Transverse colon (tissue), 4 donors: ENCODE measurements around the gene DYNC1I1. TPM values are rescaled to one million over a fixed set of nuclear protein-coding genes. Genes with fewer than 3 reads are reported as not detected.

Experiments
- DNase-seq: peaks from one replicate; pipeline ENCODE4 v3.0.0-alpha.2; 2019
- H3K27ac ChIP-seq, 4 donors: fragments of 200-600 bp; sonication (generic); 2 replicates each; pipeline ENCODE4 v1.5.1; 2016 to 2018; ENCODE audit warnings: inconsistent platforms in 4 of 4
- H3K27me3 ChIP-seq: fragments of 200-600 bp; sonication (generic); 2 replicates; pipeline ENCODE4 v1.5.1; 2017; ENCODE audit warnings: inconsistent platforms
- H3K36me3 ChIP-seq, 4 donors: fragments of 200-600 bp; sonication (generic); 2 replicates each; pipeline ENCODE4 v1.5.1; 2017 to 2019; ENCODE audit warnings: inconsistent platforms in 4 of 4
- H3K4me1 ChIP-seq, 4 donors: fragments of 200-600 bp; sonication (generic); 2 replicates each; pipeline ENCODE4 v1.5.1; 2017 to 2020; ENCODE audit warnings: inconsistent platforms in 4 of 4
- H3K4me3 ChIP-seq, 4 donors: fragments of 200-600 bp; sonication (generic); 1 replicate in 1 of 4; 2 replicates in 3 of 4; pipeline versions ENCODE4 v1.5.1 to v1.6.1; 2017 to 2019; ENCODE audit warnings: inconsistent platforms in 4 of 4
- H3K9me3 ChIP-seq, 2 donors: fragments of 200-600 bp; sonication (generic); 2 replicates each; pipeline ENCODE4 v1.5.1; 2017 to 2019; ENCODE audit warnings: inconsistent platforms in 2 of 2
- EP300 ChIP-seq: sonication (generic); formaldehyde crosslinking; IDR thresholded peaks from one replicate; pipeline ENCODE4 v1.6.1; 2017; ENCODE audit warnings: antibody characterized with exemption, low read depth
- POLR2A ChIP-seq: fragments of 450-650 bp; IDR thresholded peaks from one replicate; pipeline ENCODE4 v1.6.1; 2016; ENCODE audit warnings: antibody characterized with exemption, mild to moderate bottlenecking, moderate library complexity
- POLR2AphosphoS5 ChIP-seq, 3 donors: sonication (generic); formaldehyde crosslinking; IDR thresholded peaks; one replicate each; pipeline ENCODE4 v1.6.1; 2016; ENCODE audit warnings: antibody characterized with exemption in 3 of 3
- WGBS, 2 donors: methylation state at CpG; one replicate each; pipeline ENCODE4 v1.1.5; 2018; ENCODE audit warnings: low coverage in 1 of 2; 5-methylcytosine and 5-hydroxymethylcytosine counted together
- in situ Hi-C, 4 donors: fragments of 200-750 bp; cut with MboI; loops; one replicate each; pipeline versions ENCODE4 v1.15.0 to v1.15.1; 2017; ENCODE audit warnings: low sequenced_read_pairs in 3 of 4, low pct_ligation_motif_present in 1 of 4, low pct_unique_long_range_greater_than_20kb in 1 of 4
- intact Hi-C: fragments of 100-400 bp; cut with DNase I; formaldehyde crosslinking; loops from one replicate; pipeline ENCODE4 v1.15.1; 2023; ENCODE audit warnings: low total_unique reads
- total RNA-seq, 4 donors: library from RNA; depleted of rRNA; stranded (reverse); fragments of >200 nt; gene quantifications; one replicate each; pipeline ENCODE4 v1.1.0, GENCODE V29; 2016
- TF ChIP-seq, protein P1 (sequence below), 5 experiments: fragments of 200-600 bp in 3 of 5; fragments of 450-650 bp in 2 of 5; sonication (generic) in 3 of 5; IDR thresholded peaks; 1 replicate in 2 of 5; 2 replicates in 3 of 5; pipeline ENCODE4 v1.5.1; 2016 to 2017; ENCODE audit warnings: antibody characterized with exemption in 5 of 5, inconsistent platforms in 3 of 5, mild to moderate bottlenecking in 2 of 5, moderate library complexity in 1 of 5

The DYNC1I1 gene
- total RNA-seq, 4 donors from 2014 or later, result 1.8 to 37.0 (median 7.4) TPM

GRCh38 chr7:95867309-95867708 is 95.0 kb downstream of the DYNC1I1 start:
- Histone ChIP-seq H3K9me3 (no peaks in the 10 kb centered on the region), H3K27me3 (no peaks in the 10 kb centered on the region), H3K4me1 (no peaks in the 10 kb centered on the region), H3K4me3 (no peak overlapping the region), H3K36me3 (no peaks in the 10 kb centered on the region), H3K27ac (no peak overlapping the region)
- 49% methylated on average over 3 of the region's 3 CpGs; no CpG with 5 or more reads in 1 of the 2 donors for WGBS, 2 donors
- intact Hi-C loops (no loop called here), in situ Hi-C loops (loop anchor here in 1 of 4 donors (10.0 kb wide), 1 partner anchor 143 kb away; no protein-coding TSS in a partner anchor)
- TF ChIP-seq EP300, result no peak
- TF ChIP-seq, protein P1, sequence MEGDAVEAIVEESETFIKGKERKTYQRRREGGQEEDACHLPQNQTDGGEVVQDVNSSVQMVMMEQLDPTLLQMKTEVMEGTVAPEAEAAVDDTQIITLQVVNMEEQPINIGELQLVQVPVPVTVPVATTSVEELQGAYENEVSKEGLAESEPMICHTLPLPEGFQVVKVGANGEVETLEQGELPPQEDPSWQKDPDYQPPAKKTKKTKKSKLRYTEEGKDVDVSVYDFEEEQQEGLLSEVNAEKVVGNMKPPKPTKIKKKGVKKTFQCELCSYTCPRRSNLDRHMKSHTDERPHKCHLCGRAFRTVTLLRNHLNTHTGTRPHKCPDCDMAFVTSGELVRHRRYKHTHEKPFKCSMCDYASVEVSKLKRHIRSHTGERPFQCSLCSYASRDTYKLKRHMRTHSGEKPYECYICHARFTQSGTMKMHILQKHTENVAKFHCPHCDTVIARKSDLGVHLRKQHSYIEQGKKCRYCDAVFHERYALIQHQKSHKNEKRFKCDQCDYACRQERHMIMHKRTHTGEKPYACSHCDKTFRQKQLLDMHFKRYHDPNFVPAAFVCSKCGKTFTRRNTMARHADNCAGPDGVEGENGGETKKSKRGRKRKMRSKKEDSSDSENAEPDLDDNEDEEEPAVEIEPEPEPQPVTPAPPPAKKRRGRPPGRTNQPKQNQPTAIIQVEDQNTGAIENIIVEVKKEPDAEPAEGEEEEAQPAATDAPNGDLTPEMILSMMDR (IDR thresholded peaks at IDR 0.05), result no peak
- DNase-seq, result no peak

DNA sequence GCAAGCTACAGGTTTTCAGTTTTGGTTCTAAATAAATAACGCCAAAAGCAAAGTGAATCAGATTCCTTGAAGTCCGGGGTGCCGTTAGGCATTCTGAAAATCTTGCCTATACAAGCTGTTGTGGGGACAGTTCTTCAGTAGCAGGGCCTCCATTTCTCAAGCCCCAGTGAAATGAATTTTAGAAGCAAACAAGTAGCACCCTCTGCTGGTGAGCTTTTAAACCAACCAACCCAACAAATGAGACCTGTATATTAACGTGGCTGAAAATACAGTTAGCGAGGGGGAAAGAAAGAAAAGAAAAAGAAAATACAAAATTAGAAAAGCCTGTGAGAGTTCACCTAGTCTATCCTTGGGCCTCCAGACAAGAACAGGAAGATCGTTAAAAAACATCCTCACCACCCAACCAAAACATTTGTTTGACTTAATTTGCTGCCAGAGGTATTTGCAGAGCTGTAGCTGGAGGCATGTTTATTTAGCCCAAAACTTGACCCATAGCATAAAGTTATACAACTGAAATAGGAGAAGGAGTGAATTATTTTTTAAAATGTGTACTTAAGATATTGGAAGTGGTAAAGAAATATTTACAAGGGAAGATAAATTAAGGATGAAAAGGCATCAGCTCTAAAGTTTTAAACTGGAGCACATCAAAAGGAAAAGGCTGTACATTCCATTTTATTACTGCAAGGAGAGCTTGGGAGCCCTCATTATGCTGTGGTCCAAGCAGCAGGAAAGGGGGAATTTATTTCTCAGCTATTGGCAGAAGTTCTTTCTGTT is 98.9 kb downstream of the DYNC1I1 start:
- TF ChIP-seq POLR2AphosphoS5 (IDR thresholded peaks at IDR 0.05) (no peak), POLR2A (no peak)
- TF ChIP-seq, protein P1 (IDR thresholded peaks at IDR 0.05), result peak; percentile 39 to 52 (median 48)
- intact Hi-C loops, result no loop called here
- Histone ChIP-seq H3K27ac (no peak overlapping the region), H3K4me1 (peaks cover 0 to 3% (median 0%) of the 10 kb centered on the region in 4 donors), H3K27me3 (no peaks in the 10 kb centered on the region), H3K9me3 (no peaks in the 10 kb centered on the region), H3K4me3 (no peak overlapping the region), H3K36me3 (no peaks in the 10 kb centered on the region)
- 19 to 24% methylated on average over 4 to 6 of the region's 6 CpGs for WGBS, 2 donors
- no peak for DNase-seq
- in situ Hi-C loops, result loop anchor here in 1 of 4 donors (10.0 kb wide), 1 partner anchor 146 kb away; no protein-coding TSS in a partner anchor

GRCh38 chr7:95871896-95872295 is 99.5 kb downstream of the DYNC1I1 start:
- in situ Hi-C loops, result loop anchor here in 1 of 4 donors (10.0 kb wide), 1 partner anchor 147 kb away; no protein-coding TSS in a partner anchor

GRCh38 chr7:95874129-95874528 is 101.8 kb downstream of the DYNC1I1 start:
- in situ Hi-C loops, result loop anchor here in 1 of 4 donors (10.0 kb wide), 1 partner anchor 149 kb away; no protein-coding TSS in a partner anchor
- no peak for DNase-seq
- WGBS, 2 donors, result 81 to 94% methylated on average over 2 to 3 of the region's 3 CpGs

More at GRCh38 chr7:95871896-95872295, 99.5 kb downstream of the DYNC1I1 start:
- Histone ChIP-seq H3K36me3 (no peaks in the 10 kb centered on the region), H3K27me3 (no peaks in the 10 kb centered on the region), H3K4me1 (peaks cover 0 to 3% (median 0%) of the 10 kb centered on the region in 4 donors), H3K4me3 (no peak overlapping the region), H3K9me3 (no peaks in the 10 kb centered on the region), H3K27ac (no peak overlapping the region)
- no peak for DNase-seq
- intact Hi-C loops, result no loop called here
- 60 to 61% methylated on average over 1 to 9 of the region's 9 CpGs for WGBS, 2 donors
- TF ChIP-seq POLR2A (no peak), POLR2AphosphoS5 (IDR thresholded peaks at IDR 0.05) (no peak), EP300 (no peak)
- TF ChIP-seq, protein P1 (IDR thresholded peaks at IDR 0.05), result no peak

More at GRCh38 chr7:95874129-95874528, 101.8 kb downstream of the DYNC1I1 start:
- TF ChIP-seq POLR2AphosphoS5 (IDR thresholded peaks at IDR 0.05), result no peak
- no peak for TF ChIP-seq POLR2A
- TF ChIP-seq EP300, result no peak
- TF ChIP-seq, protein P1 (IDR thresholded peaks at IDR 0.05), result no peak
- Histone ChIP-seq H3K4me1 (peaks cover 0 to 3% (median 0%) of the 10 kb centered on the region in 4 donors), H3K9me3 (no peaks in the 10 kb centered on the region), H3K4me3 (no peak overlapping the region), H3K36me3 (no peaks in the 10 kb centered on the region), H3K27me3 (no peaks in the 10 kb centered on the region), H3K27ac (no peak overlapping the region)
- intact Hi-C loops, result no loop called here
